GM23338 (cell line): ENCODE measurements around the gene PKM. TPM values are rescaled to one million over a fixed set of nuclear protein-coding genes. Genes with fewer than 3 reads are reported as not detected.

Source experiments
- ATAC-seq: fragments of 200-7000 bp; cut with Tn5 transposase; 3 replicates; pipeline ENCODE4 v1.9.1; 2020
- DNase-seq: peaks from one replicate; pipeline ENCODE4 v3.0.0-alpha.2; 2015; ENCODE audit warnings: low spot score
- H2AFZ ChIP-seq: fragments of 200-600 bp; sonication (generic); 2 replicates; pipeline ENCODE4 v1.8.0; 2016; ENCODE audit warnings: antibody characterized with exemption, mild to moderate bottlenecking, moderate library complexity
- H3F3A ChIP-seq: fragments of 200-600 bp; sonication (generic); replicated peaks from 2 replicates; pipeline ENCODE4 v1.8.0; 2017; ENCODE audit warnings: antibody characterized with exemption, mixed run types, low read depth
- H3K27ac ChIP-seq: fragments of 200-600 bp; sonication (generic); 2 replicates; pipeline ENCODE4 v1.6.1; 2016; ENCODE audit warnings: low read depth
- H3K27me3 ChIP-seq: fragments of 200-600 bp; sonication (generic); 2 replicates; pipeline ENCODE4 v1.8.0; 2016; ENCODE audit warnings: mild to moderate bottlenecking, mixed run types, moderate library complexity; ENCODE audit not compliant: insufficient read depth
- H3K36me3 ChIP-seq: fragments of 200-600 bp; sonication (generic); 2 replicates; pipeline ENCODE4 v1.8.0; 2016; ENCODE audit warnings: mild to moderate bottlenecking; ENCODE audit not compliant: insufficient read depth
- H3K4me1 ChIP-seq: fragments of 200-600 bp; sonication (generic); 2 replicates; pipeline ENCODE4 v1.8.0; 2016; ENCODE audit warnings: mild to moderate bottlenecking, moderate library complexity; ENCODE audit not compliant: insufficient read depth
- H3K4me2 ChIP-seq: fragments of 200-600 bp; sonication (generic); 2 replicates; pipeline ENCODE4 v1.7.1; 2017; ENCODE audit warnings: mixed run types
- H3K4me3 ChIP-seq: fragments of 200-600 bp; sonication (generic); 2 replicates; pipeline ENCODE4 v1.6.1; 2016; ENCODE audit warnings: mixed run types
- H3K79me2 ChIP-seq: fragments of 200-600 bp; sonication (generic); replicated peaks from 2 replicates; pipeline ENCODE4 v1.8.0; 2017; ENCODE audit warnings: mild to moderate bottlenecking; ENCODE audit not compliant: insufficient read depth
- H3K9me2 ChIP-seq: fragments of 200-600 bp; sonication (generic); 2 replicates; pipeline ENCODE4 v1.8.0; 2017; ENCODE audit not compliant: insufficient read depth
- H4K20me1 ChIP-seq: fragments of 200-600 bp; sonication (generic); replicated peaks from 2 replicates; pipeline ENCODE4 v1.8.0; 2017; ENCODE audit warnings: mild to moderate bottlenecking; ENCODE audit not compliant: insufficient read depth
- H3K27ac Mint-ChIP-seq: 2 replicates; pipeline ENCODE4 v1.8.0; 2020; ENCODE audit warnings: inconsistent platforms, mild to moderate bottlenecking, moderate library complexity, mixed read lengths
- H3K27me3 Mint-ChIP-seq: 3 replicates; pipeline ENCODE4 v1.8.0; 2022; ENCODE audit warnings: low read depth, mild to moderate bottlenecking, moderate library complexity, mixed read lengths, inconsistent platforms; ENCODE audit not compliant: insufficient read depth, poor library complexity
- H3K36me3 Mint-ChIP-seq: 3 replicates; pipeline ENCODE4 v1.8.0; 2021; ENCODE audit warnings: low read depth, mild to moderate bottlenecking, inconsistent platforms, moderate library complexity, mixed read lengths
- H3K4me1 Mint-ChIP-seq: 3 replicates; pipeline ENCODE4 v1.8.0; 2020; ENCODE audit warnings: mild to moderate bottlenecking, inconsistent platforms, mixed read lengths
- H3K4me3 Mint-ChIP-seq: 3 replicates; pipeline ENCODE4 v1.8.0; 2021; ENCODE audit warnings: moderate library complexity, mild to moderate bottlenecking, inconsistent platforms, mixed read lengths
- H3K9me3 Mint-ChIP-seq: 3 replicates; pipeline ENCODE4 v1.8.0; 2020; ENCODE audit warnings: moderate library complexity, mild to moderate bottlenecking, inconsistent platforms, mixed read lengths
- CREB1 ChIP-seq: fragments of 250-450 bp; sonication (Bioruptor Pico); IDR thresholded peaks from 2 replicates; pipeline ENCODE4 v1.5.0; 2020; ENCODE audit warnings: low read depth, mild to moderate bottlenecking, moderate library complexity
- CTCF ChIP-seq, 2 experiments: fragments of 200-600 bp in 1 of 2; sonication (generic) in 1 of 2; conservative IDR thresholded peaks; 2 replicates each; pipeline versions ENCODE4 v1.5.1 to v1.6.1; 2016 to 2017; ENCODE audit warnings: antibody characterized with exemption in 2 of 2, low read depth in 2 of 2, mild to moderate bottlenecking in 2 of 2, moderate library complexity in 1 of 2
- EZH2 ChIP-seq: fragments of 200-600 bp; sonication (generic); IDR thresholded peaks from one replicate; pipeline ENCODE4 v1.8.0; 2017; ENCODE audit warnings: antibody characterized with exemption, mild to moderate bottlenecking, low read depth; ENCODE audit not compliant: unreplicated experiment
- EZH2phosphoT487 ChIP-seq: fragments of 200-600 bp; sonication (generic); IDR thresholded peaks from one replicate; pipeline ENCODE4 v1.8.1; 2018; ENCODE audit warnings: antibody characterized with exemption; ENCODE audit not compliant: unreplicated experiment
- JUNB ChIP-seq: IDR thresholded peaks from one replicate; pipeline ENCODE4 v1.6.1; 2016; ENCODE audit warnings: antibody characterized with exemption; ENCODE audit not compliant: unreplicated experiment
- NANOG ChIP-seq: IDR thresholded peaks from 2 replicates; pipeline ENCODE4 v1.6.1; 2016; ENCODE audit warnings: antibody characterized with exemption, borderline replicate concordance
- POLR2AphosphoS5 ChIP-seq: IDR thresholded peaks from 2 replicates; pipeline ENCODE4 v1.6.1; 2016; ENCODE audit warnings: antibody characterized with exemption, low read depth
- STAT1 ChIP-seq: IDR thresholded peaks from one replicate; pipeline ENCODE4 v1.6.1; 2016; ENCODE audit warnings: antibody characterized with exemption; ENCODE audit not compliant: unreplicated experiment
- ZNF114 ChIP-seq: fragments of 250-450 bp; sonication (Bioruptor Pico); IDR thresholded peaks from 2 replicates; pipeline ENCODE4 v1.5.0; 2020; ENCODE audit warnings: mild to moderate bottlenecking, moderate library complexity
- ZNF331 ChIP-seq: fragments of 250-450 bp; sonication (Bioruptor Pico); IDR thresholded peaks from 2 replicates; pipeline ENCODE4 v1.5.0; 2020; ENCODE audit warnings: low read depth, mild to moderate bottlenecking, moderate library complexity
- ZNF462 ChIP-seq: fragments of 250-450 bp; sonication (Bioruptor Pico); IDR thresholded peaks from 2 replicates; pipeline ENCODE4 v1.5.0; 2020; ENCODE audit warnings: mild to moderate bottlenecking, moderate library complexity
- polyA plus RNA-seq: library from polyadenylated mRNA; unstranded; fragments of >200 nt; fragmentation: Nextera tagmentation; extraction: Ambion mirVana; gene quantifications from 2 replicates; pipeline ENCODE4 v1.2.1, GENCODE V29; 2016
- total RNA-seq: library from RNA; depleted of rRNA; stranded (reverse); fragments of >200 nt; shearing (Covaris generic); gene quantifications from 2 replicates; pipeline ENCODE4 v1.2.3, GENCODE V29; 2014
- TF ChIP-seq, protein P1 (sequence below): IDR thresholded peaks from one replicate; pipeline ENCODE4 v1.6.1; 2018; ENCODE audit warnings: antibody characterized with exemption; ENCODE audit not compliant: unreplicated experiment
- TF ChIP-seq, protein P2 (sequence below): IDR thresholded peaks from 2 replicates; pipeline ENCODE4 v1.6.1; 2016; ENCODE audit warnings: antibody characterized with exemption

Gene PKM
- total and polyA plus RNA-seq, 2 experiments from 2014 or later, result 432 to 1,137 TPM

- H3K4me3 Mint-ChIP-seq, result no peak overlapping the region; the same call in 2 of the 3 replicates
- H3K4me2 ChIP-seq, result no peak overlapping the region
- H3K4me1 Mint-ChIP-seq, result peaks cover 14% of the 10 kb centered on the region
- ATAC-seq (no peak), DNase-seq (no peak)
- peaks cover 15% of the 10 kb centered on the region for H3K79me2 ChIP-seq
- H3K4me3 ChIP-seq, result no peak overlapping the region
- peaks cover 7% of the 10 kb centered on the region; the same call in 1 of the 2 replicates for H3K4me1 ChIP-seq
- peaks cover 25% of the 10 kb centered on the region for H4K20me1 ChIP-seq
- H3F3A ChIP-seq, result no peaks in the 10 kb centered on the region; the same call in 1 of the 2 replicates
- H3K27ac Mint-ChIP-seq, result no peak overlapping the region
- no peak for TF ChIP-seq ZNF462 (CRISPR knock-in tag)
- TF ChIP-seq EZH2phosphoT487, result no peak
- no peak for TF ChIP-seq EZH2
- TF ChIP-seq, protein P1, sequence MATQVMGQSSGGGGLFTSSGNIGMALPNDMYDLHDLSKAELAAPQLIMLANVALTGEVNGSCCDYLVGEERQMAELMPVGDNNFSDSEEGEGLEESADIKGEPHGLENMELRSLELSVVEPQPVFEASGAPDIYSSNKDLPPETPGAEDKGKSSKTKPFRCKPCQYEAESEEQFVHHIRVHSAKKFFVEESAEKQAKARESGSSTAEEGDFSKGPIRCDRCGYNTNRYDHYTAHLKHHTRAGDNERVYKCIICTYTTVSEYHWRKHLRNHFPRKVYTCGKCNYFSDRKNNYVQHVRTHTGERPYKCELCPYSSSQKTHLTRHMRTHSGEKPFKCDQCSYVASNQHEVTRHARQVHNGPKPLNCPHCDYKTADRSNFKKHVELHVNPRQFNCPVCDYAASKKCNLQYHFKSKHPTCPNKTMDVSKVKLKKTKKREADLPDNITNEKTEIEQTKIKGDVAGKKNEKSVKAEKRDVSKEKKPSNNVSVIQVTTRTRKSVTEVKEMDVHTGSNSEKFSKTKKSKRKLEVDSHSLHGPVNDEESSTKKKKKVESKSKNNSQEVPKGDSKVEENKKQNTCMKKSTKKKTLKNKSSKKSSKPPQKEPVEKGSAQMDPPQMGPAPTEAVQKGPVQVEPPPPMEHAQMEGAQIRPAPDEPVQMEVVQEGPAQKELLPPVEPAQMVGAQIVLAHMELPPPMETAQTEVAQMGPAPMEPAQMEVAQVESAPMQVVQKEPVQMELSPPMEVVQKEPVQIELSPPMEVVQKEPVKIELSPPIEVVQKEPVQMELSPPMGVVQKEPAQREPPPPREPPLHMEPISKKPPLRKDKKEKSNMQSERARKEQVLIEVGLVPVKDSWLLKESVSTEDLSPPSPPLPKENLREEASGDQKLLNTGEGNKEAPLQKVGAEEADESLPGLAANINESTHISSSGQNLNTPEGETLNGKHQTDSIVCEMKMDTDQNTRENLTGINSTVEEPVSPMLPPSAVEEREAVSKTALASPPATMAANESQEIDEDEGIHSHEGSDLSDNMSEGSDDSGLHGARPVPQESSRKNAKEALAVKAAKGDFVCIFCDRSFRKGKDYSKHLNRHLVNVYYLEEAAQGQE, result no peak
- no peak for TF ChIP-seq ZNF331
- TF ChIP-seq ZNF114 (CRISPR knock-in tag), result no peak
- no peak for TF ChIP-seq CREB1
- no peak for TF ChIP-seq CTCF (conservative IDR thresholded peaks at IDR 0.05; ENCODE audit: low read depth in 2 of 2)
- TF ChIP-seq NANOG, result no peak
- TF ChIP-seq STAT1, result no peak
- TF ChIP-seq, protein P2, sequence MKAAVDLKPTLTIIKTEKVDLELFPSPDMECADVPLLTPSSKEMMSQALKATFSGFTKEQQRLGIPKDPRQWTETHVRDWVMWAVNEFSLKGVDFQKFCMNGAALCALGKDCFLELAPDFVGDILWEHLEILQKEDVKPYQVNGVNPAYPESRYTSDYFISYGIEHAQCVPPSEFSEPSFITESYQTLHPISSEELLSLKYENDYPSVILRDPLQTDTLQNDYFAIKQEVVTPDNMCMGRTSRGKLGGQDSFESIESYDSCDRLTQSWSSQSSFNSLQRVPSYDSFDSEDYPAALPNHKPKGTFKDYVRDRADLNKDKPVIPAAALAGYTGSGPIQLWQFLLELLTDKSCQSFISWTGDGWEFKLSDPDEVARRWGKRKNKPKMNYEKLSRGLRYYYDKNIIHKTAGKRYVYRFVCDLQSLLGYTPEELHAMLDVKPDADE, result no peak
- TF ChIP-seq POLR2AphosphoS5, result no peak
- TF ChIP-seq JUNB, result no peak
- no peaks in the 10 kb centered on the region for H3K9me3 Mint-ChIP-seq
- no peaks in the 10 kb centered on the region for H3K9me2 ChIP-seq
- no peak overlapping the region for H2AFZ ChIP-seq
- H3K36me3 Mint-ChIP-seq, result peaks cover 20% of the 10 kb centered on the region
- H3K27me3 ChIP-seq, result no peaks in the 10 kb centered on the region
- no peak overlapping the region for H3K27ac ChIP-seq
- H3K27me3 Mint-ChIP-seq, result peaks cover 3% of the 10 kb centered on the region
- peaks cover 16% of the 10 kb centered on the region for H3K36me3 ChIP-seq
These were observed 38.7 kb upstream of the PKM start for GRCh38 chr15:72269739-72270138.
